Measurements from ENCODE around the gene ACHE. TPM values are rescaled to one million over a fixed set of nuclear protein-coding genes. Genes with fewer than 3 reads are reported as not detected.

ACHE gene
- total RNA-seq, 4 donors from 2014 or later: 2.5 to 4.6 (median 3.5) TPM

GRCh38 chr7:100864263-100864845 is 31.3 kb downstream of the ACHE start:
- no peak overlapping the region for H3K27ac ChIP-seq (replicated peaks in 1 of 4)
- 94% methylated on average over 8 of the region's 12 CpGs for WGBS

GRCh38 chr7:100863406-100863950 is 32.2 kb downstream of the ACHE start:
- TF ChIP-seq POLR2AphosphoS5 (IDR thresholded peaks at IDR 0.05) (no peak), POLR2A (IDR thresholded peaks at IDR 0.05; ENCODE audit: low read depth) (no peak), CTCF (IDR thresholded peaks at IDR 0.05) (no peak), EP300 (IDR thresholded peaks at IDR 0.05) (no peak)
- Histone ChIP-seq H3K4me3 (no peak overlapping the region), H3K9me3 (no peaks in the 10 kb centered on the region), H3K27me3 (no peaks in the 10 kb centered on the region), H3K27ac (replicated peaks in 1 of 4) (no peak overlapping the region), H3K36me3 (peaks cover 19 to 59% (median 40%) of the 10 kb centered on the region in 4 donors), H3K4me1 (peaks cover 24 to 40% (median 35%) of the 10 kb centered on the region in 4 donors)
- DNase-seq (ENCODE audit: extremely low spot score): no peak
- 74% methylated on average over 10 of the region's 10 CpGs for WGBS
- intact Hi-C loops (cut with DNase I): no loop called here

More at GRCh38 chr7:100864263-100864845, 31.3 kb downstream of the ACHE start:
- intact Hi-C loops (cut with DNase I): no loop called here
- Histone ChIP-seq H3K36me3 (peaks cover 19 to 56% (median 34%) of the 10 kb centered on the region in 4 donors), H3K9me3 (no peaks in the 10 kb centered on the region), H3K27me3 (no peaks in the 10 kb centered on the region), H3K4me1 (peaks cover 30 to 48% (median 43%) of the 10 kb centered on the region in 4 donors), H3K4me3 (no peak overlapping the region)
- TF ChIP-seq POLR2AphosphoS5 (IDR thresholded peaks at IDR 0.05) (no peak), POLR2A (IDR thresholded peaks at IDR 0.05; ENCODE audit: low read depth) (no peak), CTCF (IDR thresholded peaks at IDR 0.05) (no peak), EP300 (IDR thresholded peaks at IDR 0.05) (no peak)
- DNase-seq (ENCODE audit: extremely low spot score): no peak

GRCh38 chr7:100861616-100861985 is 34.1 kb downstream of the ACHE start:
- Histone ChIP-seq H3K9me3 (no peaks in the 10 kb centered on the region), H3K27ac (replicated peaks in 1 of 4) (no peak overlapping the region), H3K27me3 (no peaks in the 10 kb centered on the region), H3K4me1 (peaks cover 10 to 22% (median 19%) of the 10 kb centered on the region in 4 donors), H3K4me3 (no peak overlapping the region), H3K36me3 (peaks cover 19 to 75% (median 42%) of the 10 kb centered on the region in 4 donors)
- no peak for DNase-seq (ENCODE audit: extremely low spot score)
- intact Hi-C loops (cut with DNase I): no loop called here
- TF ChIP-seq CTCF (IDR thresholded peaks at IDR 0.05): no peak
- no peak for TF ChIP-seq POLR2A (IDR thresholded peaks at IDR 0.05; ENCODE audit: low read depth)
- no peak for TF ChIP-seq POLR2AphosphoS5 (IDR thresholded peaks at IDR 0.05)
- no peak for TF ChIP-seq EP300 (IDR thresholded peaks at IDR 0.05)
- 94% methylated on average over 13 of the region's 14 CpGs for WGBS

- H3K9me3 ChIP-seq: no peaks in the 10 kb centered on the region
- H3K27ac ChIP-seq (replicated peaks in 1 of 4): no peak overlapping the region
Observed at GRCh38 chr7:100860702-100861615, 34.7 kb downstream of the ACHE start.

More at GRCh38 chr7:100860702-100861615, 34.7 kb downstream of the ACHE start:
- no peak overlapping the region for H3K4me3 ChIP-seq
- intact Hi-C loops (cut with DNase I): no loop called here
- no peaks in the 10 kb centered on the region for H3K27me3 ChIP-seq
- TF ChIP-seq CTCF (IDR thresholded peaks at IDR 0.05) (no peak), EP300 (IDR thresholded peaks at IDR 0.05) (no peak), POLR2A (IDR thresholded peaks at IDR 0.05; ENCODE audit: low read depth) (no peak), POLR2AphosphoS5 (IDR thresholded peaks at IDR 0.05) (no peak)
- no peak for DNase-seq (ENCODE audit: extremely low spot score)
- H3K36me3 ChIP-seq: peaks cover 19 to 81% (median 43%) of the 10 kb centered on the region in 4 donors
- 97% methylated on average over 14 of the region's 18 CpGs for WGBS
- H3K4me1 ChIP-seq: peaks cover 4 to 16% (median 13%) of the 10 kb centered on the region in 4 donors
